NT2/D1 (cell line): ENCODE measurements around the gene GNAQ.

Experiments used
- SUZ12 ChIP-seq: IDR thresholded peaks from 2 replicates; pipeline ENCODE4 v1.6.1; 2011; ENCODE audit not compliant: insufficient read length, insufficient read depth; ENCODE audit errors: extremely low read depth
- YY1 ChIP-seq: IDR thresholded peaks from 2 replicates; pipeline ENCODE4 v1.6.1; 2011; ENCODE audit not compliant: insufficient read length, insufficient read depth
- ZNF274 ChIP-seq: IDR thresholded peaks from 2 replicates; pipeline ENCODE4 v1.6.1; 2011; ENCODE audit warnings: mild to moderate bottlenecking, low read depth, low read length

DNA sequence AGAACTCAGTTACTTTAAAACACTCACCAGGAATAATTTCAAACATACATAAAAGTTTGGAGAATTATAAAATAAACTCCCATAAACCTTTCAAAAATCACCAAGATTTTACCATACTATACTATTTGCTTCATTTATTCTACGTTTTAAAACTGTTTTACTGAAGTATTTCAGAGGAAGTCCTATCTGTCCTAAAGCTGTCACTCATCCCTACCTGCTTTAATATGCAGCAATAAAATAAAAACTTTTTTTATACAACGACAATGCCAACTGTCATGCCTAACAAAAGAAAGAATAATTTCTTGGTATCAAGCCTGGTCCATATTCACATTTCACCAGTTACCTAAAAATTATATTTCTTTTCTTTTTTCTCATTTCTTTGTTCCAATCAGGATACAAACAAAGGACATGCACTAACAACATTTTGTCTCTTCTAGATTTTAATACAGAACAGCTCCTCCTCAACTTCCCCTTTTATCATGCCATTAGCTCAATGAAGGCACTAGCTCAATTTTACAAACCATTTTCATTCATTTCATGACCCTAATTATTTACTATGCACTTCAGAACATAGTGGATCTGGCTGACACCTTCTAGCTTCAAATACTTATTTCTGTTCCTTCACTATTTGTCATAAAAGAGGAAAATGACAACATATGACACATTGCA lies 135.2 kb downstream of the GNAQ start:
- TF ChIP-seq YY1 (no peak), ZNF274 (no peak), SUZ12 (no peak)
